Lower leg skin (tissue), 4 donors: ENCODE measurements around the gene MAP4. TPM values are rescaled to one million over a fixed set of nuclear protein-coding genes. Genes with fewer than 3 reads are reported as not detected.

Source experiments
- DNase-seq, 2 donors: peaks; one replicate each; pipeline ENCODE4 v3.0.0-alpha.2; 2019; ENCODE audit warnings: low spot score in 2 of 2
- H3K4me3 ChIP-seq: fragments of 200-600 bp; sonication (generic); 2 replicates; pipeline ENCODE4 v1.5.1; 2017; ENCODE audit warnings: mild to moderate bottlenecking, low read depth; ENCODE audit not compliant: poor library complexity, severe bottlenecking
- POLR2A ChIP-seq, 2 donors: fragments of 450-650 bp; IDR thresholded peaks; one replicate each; pipeline ENCODE4 v1.6.1; 2016 to 2017; ENCODE audit warnings: antibody characterized with exemption in 2 of 2, mild to moderate bottlenecking in 1 of 2, moderate library complexity in 1 of 2
- WGBS, 2 donors: methylation state at CpG; one replicate each; pipeline ENCODE4 v1.1.5; 2018; 5-methylcytosine and 5-hydroxymethylcytosine counted together
- intact Hi-C: fragments of 100-400 bp; cut with DNase I; formaldehyde crosslinking; loops from one replicate; pipeline ENCODE4 v1.15.0; 2023; ENCODE audit warnings: low total_unique reads
- total RNA-seq, 4 donors: library from RNA; depleted of rRNA; stranded (reverse); fragments of >200 nt; gene quantifications; one replicate each; pipeline ENCODE4 v1.1.0, GENCODE V29; 2016
- TF ChIP-seq, protein P1 (sequence below), 3 donors: fragments of 450-650 bp; IDR thresholded peaks; one replicate each; pipeline ENCODE4 v1.5.1; 2016; ENCODE audit warnings: antibody characterized with exemption in 3 of 3, mild to moderate bottlenecking in 3 of 3, moderate library complexity in 2 of 3

MAP4 gene
- total RNA-seq, 4 donors from 2014 or later: 102 to 161 (median 126) TPM

GRCh38 chr3:48000212-48000611, 16.0 kb downstream of the MAP4 start:
- no peak overlapping the region for H3K4me3 ChIP-seq
- TF ChIP-seq, protein P1, sequence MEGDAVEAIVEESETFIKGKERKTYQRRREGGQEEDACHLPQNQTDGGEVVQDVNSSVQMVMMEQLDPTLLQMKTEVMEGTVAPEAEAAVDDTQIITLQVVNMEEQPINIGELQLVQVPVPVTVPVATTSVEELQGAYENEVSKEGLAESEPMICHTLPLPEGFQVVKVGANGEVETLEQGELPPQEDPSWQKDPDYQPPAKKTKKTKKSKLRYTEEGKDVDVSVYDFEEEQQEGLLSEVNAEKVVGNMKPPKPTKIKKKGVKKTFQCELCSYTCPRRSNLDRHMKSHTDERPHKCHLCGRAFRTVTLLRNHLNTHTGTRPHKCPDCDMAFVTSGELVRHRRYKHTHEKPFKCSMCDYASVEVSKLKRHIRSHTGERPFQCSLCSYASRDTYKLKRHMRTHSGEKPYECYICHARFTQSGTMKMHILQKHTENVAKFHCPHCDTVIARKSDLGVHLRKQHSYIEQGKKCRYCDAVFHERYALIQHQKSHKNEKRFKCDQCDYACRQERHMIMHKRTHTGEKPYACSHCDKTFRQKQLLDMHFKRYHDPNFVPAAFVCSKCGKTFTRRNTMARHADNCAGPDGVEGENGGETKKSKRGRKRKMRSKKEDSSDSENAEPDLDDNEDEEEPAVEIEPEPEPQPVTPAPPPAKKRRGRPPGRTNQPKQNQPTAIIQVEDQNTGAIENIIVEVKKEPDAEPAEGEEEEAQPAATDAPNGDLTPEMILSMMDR (IDR thresholded peaks at IDR 0.05): no peak
- no peak for TF ChIP-seq POLR2A (IDR thresholded peaks at IDR 0.05)
- 84 to 95% methylated on average over 2 of the region's 2 CpGs for WGBS, 2 donors
- no peak for DNase-seq
- intact Hi-C loops: loop anchor here (10.0 kb wide), 1 partner anchor 145 kb away; no protein-coding TSS in a partner anchor

DNA sequence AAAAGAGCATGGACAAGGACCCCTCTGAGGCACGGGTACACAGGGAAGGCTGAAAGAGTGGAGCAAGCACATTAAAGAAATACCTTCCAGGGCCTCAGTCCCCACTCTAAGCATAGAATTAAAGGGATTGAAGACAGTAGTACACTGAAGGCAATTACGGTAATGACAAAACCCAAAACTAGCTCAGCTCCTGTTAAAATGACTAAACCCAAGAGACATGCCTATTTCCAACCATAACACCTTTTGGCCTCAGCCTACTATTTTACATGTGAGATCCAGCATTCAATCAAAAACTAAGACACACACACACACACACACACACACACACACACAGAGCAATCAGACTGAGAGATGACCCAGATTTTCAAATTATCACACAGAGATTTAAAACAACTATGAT, 19.8 kb downstream of the MAP4 start:
- no peak overlapping the region for H3K4me3 ChIP-seq
- TF ChIP-seq POLR2A (IDR thresholded peaks at IDR 0.05): no peak
- TF ChIP-seq, protein P1 (IDR thresholded peaks at IDR 0.05): no peak
- 92 to 96% methylated on average over 2 of the region's 2 CpGs for whole genome bisulfite sequencing, 2 donors
- no peak for DNase-seq
- intact Hi-C loops: no loop called here

- no peak overlapping the region for H3K4me3 ChIP-seq
- 83 to 92% methylated on average over 3 of the region's 3 CpGs for WGBS, 2 donors
- DNase-seq: no peak
- TF ChIP-seq POLR2A (IDR thresholded peaks at IDR 0.05): no peak
- TF ChIP-seq, protein P1 (IDR thresholded peaks at IDR 0.05): no peak
- intact Hi-C loops: loop anchor here (5.0 kb wide), 1 partner anchor 167 kb away; no protein-coding TSS in a partner anchor
Measured at GRCh38 chr3:47994180-47994579, 22.0 kb downstream of the MAP4 start.

DNA sequence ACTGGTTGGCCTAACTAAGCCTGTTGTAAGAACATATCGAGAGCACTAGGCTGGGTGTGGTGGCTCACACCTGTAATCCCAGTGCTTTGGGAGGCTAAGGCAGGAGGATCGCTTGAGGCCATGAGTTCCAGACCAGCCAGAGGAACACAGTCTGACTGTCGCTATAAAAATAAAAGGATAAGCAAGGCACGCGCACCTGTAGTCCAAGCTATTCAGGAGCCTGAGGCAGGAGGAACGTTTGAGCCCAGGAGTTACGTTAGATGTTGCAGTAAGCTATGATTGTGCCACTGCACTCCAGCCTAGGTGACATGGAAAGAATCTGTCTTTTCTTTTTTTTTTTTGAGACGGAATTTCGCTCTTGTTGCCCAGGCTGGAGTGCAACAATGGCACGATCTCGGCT, 24.9 kb downstream of the MAP4 start:
- DNase-seq: no peak
- no peak overlapping the region for H3K4me3 ChIP-seq
- TF ChIP-seq, protein P1 (IDR thresholded peaks at IDR 0.05): no peak
- no peak for TF ChIP-seq POLR2A (IDR thresholded peaks at IDR 0.05)
- intact Hi-C loops: loop anchor here (5.0 kb wide), 1 partner anchor 164 kb away; no protein-coding TSS in a partner anchor
- WGBS, 2 donors: 95 to 96% methylated on average over 11 of the region's 11 CpGs

- no peak overlapping the region for H3K4me3 ChIP-seq
- TF ChIP-seq, protein P1 (IDR thresholded peaks at IDR 0.05): peak in 1 of 3 donors; percentile 46
- no peak for TF ChIP-seq POLR2A (IDR thresholded peaks at IDR 0.05)
- peak; percentile 84 to 92 for DNase-seq
- intact Hi-C loops: loop anchor here (5.0 kb wide), 1 partner anchor 163 kb away; no protein-coding TSS in a partner anchor
- 40 to 44% methylated on average over 2 of the region's 2 CpGs for WGBS, 2 donors
Measured at GRCh38 chr3:47989981-47990440, 26.2 kb downstream of the MAP4 start.

DNA sequence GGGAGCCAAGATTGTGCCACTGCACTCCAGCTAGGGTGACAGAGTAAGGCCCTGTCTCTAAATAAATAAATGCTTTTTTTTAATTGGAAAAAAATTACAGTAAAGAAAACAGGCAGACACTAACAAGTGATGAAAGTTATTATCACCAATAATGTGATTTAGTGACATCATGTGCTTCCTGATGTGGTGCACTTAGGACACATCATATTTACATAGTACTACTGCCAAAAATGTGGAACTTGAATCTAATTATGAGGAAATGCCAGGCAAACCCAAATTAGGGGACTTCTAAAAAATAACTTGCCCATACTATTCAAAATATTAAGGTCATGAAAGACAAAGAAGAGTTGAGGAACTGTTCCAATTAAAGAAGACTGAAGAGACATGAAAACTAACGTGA, 30.8 kb downstream of the MAP4 start:
- intact Hi-C loops: no loop called here
- WGBS, 2 donors: 21 to 24% methylated on average over 1 of the region's 1 CpG
- H3K4me3 ChIP-seq: no peak overlapping the region
- TF ChIP-seq, protein P1 (IDR thresholded peaks at IDR 0.05): no peak
- no peak for TF ChIP-seq POLR2A (IDR thresholded peaks at IDR 0.05)
- no peak for DNase-seq
